ENCODE measurements around the gene RB1.
A peak's percentile ranks its signal among the peaks of the same experiment; 100 is the strongest.

The RB1 gene

GRCh38 chr13:48303359-48304142, at the start of gene RB1:
RB1 (plus strand) TSS chr13:48303751; CDS start chr13:48303913, 162 bp downstream.
- DNase-seq = peak; percentile 80 to 90

GRCh38 chr13:48253849-48254248, 49.7 kb upstream of the RB1 start:
- DNase-seq = no peak

GRCh38 chr13:48255090-48255489, 48.5 kb upstream of the RB1 start:
- DNase-seq = no peak

GRCh38 chr13:48255954-48256353, 47.6 kb upstream of the RB1 start:
- DNase-seq = no peak

GRCh38 chr13:48258002-48258401, 45.5 kb upstream of the RB1 start:
- DNase-seq = no peak

GRCh38 chr13:48258430-48258829, 45.1 kb upstream of the RB1 start:
- DNase-seq = no peak

- no peak for DNase-seq
Observed at GRCh38 chr13:48260970-48261369, 42.6 kb upstream of the RB1 start.

GRCh38 chr13:48263196-48263595, 40.4 kb upstream of the RB1 start:
- no peak for DNase-seq

- no peak for DNase-seq
Observed at GRCh38 chr13:48264058-48264457, 39.5 kb upstream of the RB1 start.

GRCh38 chr13:48265217-48265815, 38.2 kb upstream of the RB1 start:
- no peak for DNase-seq

GRCh38 chr13:48266150-48266549, 37.4 kb upstream of the RB1 start:
- no peak for DNase-seq

GRCh38 chr13:48266701-48267639, 36.6 kb upstream of the RB1 start:
- no peak for DNase-seq

- no peak for DNase-seq
Observed at GRCh38 chr13:48268019-48268418, 35.5 kb upstream of the RB1 start.

- DNase-seq = no peak
Observed at GRCh38 chr13:48273346-48273745, 30.2 kb upstream of the RB1 start.

- DNase-seq = no peak
Observed at GRCh38 chr13:48275507-48275906, 28.0 kb upstream of the RB1 start.

- no peak for DNase-seq
Observed at GRCh38 chr13:48278806-48279205, 24.7 kb upstream of the RB1 start.

GRCh38 chr13:48281556-48281955, 22.0 kb upstream of the RB1 start:
- DNase-seq = no peak

GRCh38 chr13:48291730-48292129, 11.8 kb upstream of the RB1 start:
- DNase-seq = no peak

GRCh38 chr13:48292650-48293049, 10.9 kb upstream of the RB1 start:
- DNase-seq = no peak

GRCh38 chr13:48294653-48295052, 8.9 kb upstream of the RB1 start:
- no peak for DNase-seq

GRCh38 chr13:48295271-48295670, 8.3 kb upstream of the RB1 start:
- no peak for DNase-seq

- no peak for DNase-seq
Observed at GRCh38 chr13:48296528-48296927, 7.0 kb upstream of the RB1 start.

- DNase-seq = no peak
Observed at GRCh38 chr13:48297131-48297786, 6.3 kb upstream of the RB1 start.

All from NCI-H1930 (cell line).